K562 (cell line): Measurements from ENCODE around the gene DAGLB. TPM values are rescaled to one million over a fixed set of nuclear protein-coding genes. Genes with fewer than 3 reads are reported as not detected.

Experiments used
- CBX1 ChIP-seq: sonication (generic); IDR thresholded peaks from 2 replicates; pipeline ENCODE4 v1.6.1; 2016; ENCODE audit warnings: antibody characterized with exemption, low read depth, mild to moderate bottlenecking
- CREBBP ChIP-seq: IDR thresholded peaks from one replicate; pipeline ENCODE4 v1.6.1; 2012; ENCODE audit warnings: low read depth, mild to moderate bottlenecking, control low read depth, inconsistent platforms, low read length
- KDM5B ChIP-seq: fragments of 200-600 bp; sonication (generic); IDR thresholded peaks from 2 replicates; pipeline ENCODE4 v1.6.1; 2012; ENCODE audit warnings: low read depth, mild to moderate bottlenecking, moderate library complexity, low read length, control low read depth, inconsistent platforms; ENCODE audit not compliant: insufficient replicate concordance
- SIRT6 ChIP-seq: IDR thresholded peaks from one replicate; pipeline ENCODE4 v1.6.1; 2012; ENCODE audit warnings: low read depth, mild to moderate bottlenecking, control low read depth, inconsistent platforms, low read length, moderate library complexity
- U2AF1 ChIP-seq: fragments of 200-400 bp; formaldehyde crosslinking; optimal IDR thresholded peaks from 2 replicates; pipeline ENCODE3; 2017; ENCODE audit warnings: mild to moderate bottlenecking, low read depth, low read length, moderate library complexity
- ZFP30 ChIP-seq: fragments of 250-450 bp; sonication (Bioruptor Pico); IDR thresholded peaks from 2 replicates; pipeline ENCODE4 v1.8.0; 2022; ENCODE audit warnings: moderate library complexity, mild to moderate bottlenecking, inconsistent platforms, borderline replicate concordance
- ZNF75A ChIP-seq: fragments of 450-650 bp; formaldehyde crosslinking; IDR thresholded peaks from 2 replicates; pipeline ENCODE4 v1.4.0; 2020; ENCODE audit warnings: mild to moderate bottlenecking
- ZSCAN29 ChIP-seq: fragments of 450-650 bp; IDR thresholded peaks from 2 replicates; pipeline ENCODE4 v1.6.1; 2017
- polyA plus RNA-seq, 8 experiments: library from polyadenylated mRNA; depleted of rRNA in 4 of 8; stranded (reverse) in 5 of 8; unstranded in 3 of 8; fragments of >200 nt; fragmentation: Nextera tagmentation in 2 of 8; fragmentation: Illumina TruSeq in 1 of 8; extraction: Ambion mirVana in 2 of 8; extraction: Trizol in 1 of 8; gene quantifications; 2 replicates each; pipeline versions ENCODE4 v1.2.1 to v1.2.3, GENCODE V29; 2011 to 2014; ENCODE audit warnings: inconsistent platforms in 1 of 8, missing spikeins in 1 of 8
- total RNA-seq, 7 experiments: library from RNA; depleted of rRNA in 6 of 7; stranded (reverse); fragments of >200 nt in 6 of 7; fragmentation: Illumina TruSeq in 2 of 7; extraction: Trizol in 2 of 7; gene quantifications; 2 replicates each; pipeline versions ENCODE4 v1.2.1 to v1.2.3, GENCODE V29; 2011 to 2021; ENCODE audit warnings: low replicate concordance in 1 of 7
- TF ChIP-seq, protein P1 (sequence below): fragments of 250-450 bp; sonication (Bioruptor Pico); IDR thresholded peaks from 2 replicates; pipeline ENCODE4 v1.5.0; 2021; ENCODE audit warnings: mild to moderate bottlenecking, moderate library complexity

DAGLB gene
- total and polyA plus RNA-seq, 9 of the 15 experiments (the other 6 are each of a cell fraction or from before 2014, with no cell fraction given), result 0.92 to 16.4 (median 9.3) TPM

DNA sequence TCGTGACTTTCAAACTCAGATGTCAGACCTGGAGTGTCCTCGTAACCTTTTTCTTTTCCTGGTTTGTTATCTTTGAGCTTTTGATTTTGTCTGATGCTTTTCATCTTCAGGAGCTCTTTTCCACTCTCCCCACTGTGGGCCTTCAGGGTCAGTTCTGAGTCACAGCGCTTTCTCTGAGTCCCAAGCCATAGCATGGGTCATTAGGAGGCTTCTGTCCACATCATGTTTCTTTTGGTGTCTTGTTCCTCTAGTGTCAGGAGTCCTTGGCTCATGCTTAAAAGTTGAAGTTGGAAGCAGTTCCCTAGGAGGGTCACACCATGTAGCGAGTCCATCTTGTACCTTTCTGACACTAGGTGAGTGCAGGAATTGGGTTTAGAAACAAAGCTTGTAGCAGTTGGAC, 40.3 kb downstream of the DAGLB start (continued):
- TF ChIP-seq, protein P1, sequence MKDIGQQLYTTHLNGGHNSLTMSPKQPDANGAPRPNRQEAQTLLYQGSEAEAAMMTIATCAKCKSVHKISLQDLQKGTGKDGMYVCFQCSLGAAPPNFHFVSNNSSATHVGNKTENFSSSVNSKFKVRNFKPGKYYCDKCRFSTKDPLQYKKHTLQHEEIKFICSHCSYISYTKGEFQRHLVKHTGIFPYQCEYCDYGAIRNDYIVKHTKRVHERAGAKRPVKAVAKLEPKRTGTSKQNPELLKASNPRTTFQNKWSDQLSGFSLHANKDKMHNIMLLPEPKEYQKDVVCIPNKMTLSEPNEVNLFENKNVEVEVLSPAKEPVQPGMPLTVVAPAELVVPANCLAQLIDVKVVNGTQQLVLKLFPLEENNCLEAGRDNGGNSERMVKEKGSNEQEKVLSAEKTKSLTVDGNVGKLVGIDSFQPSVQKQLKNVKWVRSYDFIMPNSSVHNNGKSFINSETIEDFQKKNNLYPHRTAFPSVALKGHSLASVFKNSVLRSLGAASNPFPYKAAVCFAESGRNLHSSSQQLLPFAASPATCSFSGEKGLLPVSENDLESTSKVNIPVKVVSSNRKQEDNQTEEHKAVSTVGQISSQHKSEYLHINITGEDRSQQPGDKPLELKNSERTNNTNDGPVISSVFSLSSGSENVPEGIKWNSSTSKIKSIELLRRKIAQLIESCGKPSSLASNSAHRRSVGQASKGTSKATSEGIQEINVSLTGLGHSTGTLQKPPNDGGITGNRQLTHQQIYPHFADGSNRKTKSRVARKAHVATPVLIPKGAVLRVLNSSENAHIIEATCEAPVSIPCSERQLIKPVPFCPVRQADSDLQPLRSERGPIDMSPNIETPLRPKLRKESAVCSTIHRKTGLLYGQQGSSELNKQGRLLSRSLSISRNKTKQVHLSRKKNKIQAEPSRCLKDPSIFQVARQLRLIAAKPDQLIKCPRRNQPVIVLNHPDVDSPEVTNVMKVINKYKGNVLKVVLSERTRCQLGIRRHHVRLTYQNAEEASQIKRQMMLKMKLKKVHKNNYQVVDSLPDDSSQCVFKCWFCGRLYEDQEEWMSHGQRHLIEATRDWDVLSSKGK (CRISPR knock-in tag), result no peak
- no peak for TF ChIP-seq ZNF75A (CRISPR knock-in tag)
- no peak for TF ChIP-seq CBX1
- no peak for TF ChIP-seq CREBBP
- no peak for TF ChIP-seq ZSCAN29
- TF ChIP-seq SIRT6, result no peak
- no peak for TF ChIP-seq ZFP30 (CRISPR knock-in tag)
- TF ChIP-seq U2AF1, result no peak
- TF ChIP-seq KDM5B, result no peak
- TF ChIP-seq, all 486 proteins: peak for 0
